ENCODE measurements around the gene AP1M1.

AP1M1 gene

GRCh38 chr19:16226184-16226591 lies 28.5 kb downstream of the AP1M1 start:
- Histone ChIP-seq H3K27ac (no peak overlapping the region), H3K9me3 (no peaks in the 10 kb centered on the region), H3K36me3 (peaks cover 82% of the 10 kb centered on the region), H3K27me3 (no peaks in the 10 kb centered on the region), H3K4me3 (ENCODE audit: low read depth in 1 of 2, low read length in 1 of 2) (no peak overlapping the region), H3K4me1 (ENCODE audit: control insufficient read depth in 1 of 2, insufficient read depth in 1 of 2, low read depth in 1 of 2, low read length in 1 of 2) (peaks cover 0 to 14% of the 10 kb centered on the region in 2 experiments)
- no peak for TF ChIP-seq CTCF (IDR thresholded peaks at IDR 0.05)

GRCh38 chr19:16226878-16227836 lies 29.4 kb downstream of the AP1M1 start:
- Histone ChIP-seq H3K36me3 (peaks cover 90% of the 10 kb centered on the region), H3K4me3 (ENCODE audit: low read depth in 1 of 2, low read length in 1 of 2) (no peak overlapping the region), H3K9me3 (no peaks in the 10 kb centered on the region), H3K4me1 (ENCODE audit: control insufficient read depth in 1 of 2, insufficient read depth in 1 of 2, low read depth in 1 of 2, low read length in 1 of 2) (peaks cover 0 to 14% of the 10 kb centered on the region in 2 experiments), H3K27ac (no peak overlapping the region), H3K27me3 (no peaks in the 10 kb centered on the region)
- no peak for TF ChIP-seq CTCF (IDR thresholded peaks at IDR 0.05)

DNA sequence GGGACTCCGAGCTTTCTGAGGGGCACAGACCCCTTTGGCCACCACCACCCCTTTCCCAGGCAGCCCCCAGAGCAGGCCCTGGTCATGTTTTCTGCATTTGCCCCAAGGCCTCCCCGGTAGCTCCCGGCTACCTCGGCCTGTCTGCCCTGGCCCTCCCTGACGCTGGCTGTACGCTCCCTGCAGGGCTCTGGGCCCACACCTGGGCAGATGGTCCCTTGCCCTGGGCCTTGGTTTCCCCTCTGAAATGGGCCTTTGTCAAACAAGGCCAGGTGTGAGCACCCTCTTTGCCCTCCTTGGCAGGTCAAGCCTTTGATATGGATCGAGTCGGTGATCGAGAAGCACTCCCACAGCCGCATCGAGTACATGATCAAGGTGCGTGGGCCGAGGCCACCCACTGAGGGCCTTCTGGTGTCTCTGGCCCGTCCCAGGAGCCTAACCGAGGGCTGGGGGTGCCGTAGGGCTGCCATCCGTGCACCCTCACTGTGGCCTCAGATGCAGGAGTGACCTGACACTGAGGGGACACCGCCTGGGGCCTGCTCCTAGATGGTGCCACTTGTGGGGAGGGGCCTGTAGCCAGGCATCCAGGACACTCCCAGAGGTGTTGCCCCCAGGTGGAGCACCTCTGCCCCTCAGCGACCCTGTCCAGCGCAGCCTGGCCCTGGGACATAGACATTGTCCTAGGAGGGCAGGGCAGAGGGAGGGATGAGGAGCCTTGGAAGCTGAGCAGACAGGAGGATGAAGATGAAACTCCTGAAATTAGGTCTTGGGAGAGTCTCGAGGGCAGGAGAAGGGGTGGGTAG lies 30.3 kb downstream of the AP1M1 start:
- Histone ChIP-seq H3K9me3 (no peaks in the 10 kb centered on the region), H3K36me3 (peaks cover 93% of the 10 kb centered on the region), H3K4me1 (ENCODE audit: control insufficient read depth in 1 of 2, insufficient read depth in 1 of 2, low read depth in 1 of 2, low read length in 1 of 2) (peaks cover 0 to 14% of the 10 kb centered on the region in 2 experiments), H3K27ac (peak overlapping the region; percentile 10), H3K4me3 (ENCODE audit: low read depth in 1 of 2, low read length in 1 of 2) (no peak overlapping the region), H3K27me3 (no peaks in the 10 kb centered on the region)
- TF ChIP-seq CTCF (IDR thresholded peaks at IDR 0.05) = no peak

DNA sequence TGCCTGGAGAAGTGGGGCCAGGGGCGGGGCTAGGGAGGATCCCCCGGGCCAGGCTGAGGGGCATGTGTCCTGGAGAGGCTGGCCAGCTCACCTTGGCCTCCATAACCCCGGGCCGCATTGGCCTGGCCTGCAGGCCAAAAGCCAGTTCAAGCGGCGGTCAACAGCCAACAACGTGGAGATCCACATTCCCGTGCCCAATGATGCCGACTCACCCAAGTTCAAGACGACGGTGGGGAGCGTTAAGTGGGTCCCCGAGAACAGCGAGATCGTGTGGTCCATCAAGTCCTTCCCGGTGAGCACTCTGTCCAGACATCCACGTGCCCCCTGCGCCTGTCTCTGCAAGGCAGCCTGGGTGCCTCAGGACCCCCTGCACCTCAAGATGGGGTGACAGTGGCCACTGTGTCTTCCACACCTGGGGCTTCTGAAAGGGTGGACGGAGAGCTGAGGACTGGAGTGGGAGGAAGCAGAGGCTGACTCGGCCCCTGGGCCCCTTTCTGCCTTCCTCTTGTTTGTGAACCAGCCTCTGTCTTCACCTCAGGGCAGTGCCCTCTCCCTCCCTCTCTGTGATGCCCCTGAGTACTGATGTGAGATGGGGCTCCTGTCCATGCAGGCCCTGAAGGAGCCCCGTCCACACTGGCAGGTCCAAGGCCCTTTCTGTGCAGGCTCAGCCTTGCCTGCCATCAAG lies 31.1 kb downstream of the AP1M1 start:
- peaks cover 0 to 14% of the 10 kb centered on the region in 2 experiments for H3K4me1 ChIP-seq (ENCODE audit: control insufficient read depth in 1 of 2, insufficient read depth in 1 of 2, low read depth in 1 of 2, low read length in 1 of 2)
- no peak for TF ChIP-seq CTCF (IDR thresholded peaks at IDR 0.05)
- peak overlapping the region; percentile 23 for H3K27ac ChIP-seq
- no peaks in the 10 kb centered on the region for H3K27me3 ChIP-seq
- H3K9me3 ChIP-seq = no peaks in the 10 kb centered on the region
- peaks cover 93% of the 10 kb centered on the region for H3K36me3 ChIP-seq
- H3K4me3 ChIP-seq (ENCODE audit: low read depth in 1 of 2, low read length in 1 of 2) = no peak overlapping the region

- H3K4me3 ChIP-seq (ENCODE audit: low read depth in 1 of 2, low read length in 1 of 2) = no peak overlapping the region
- H3K4me1 ChIP-seq (ENCODE audit: control insufficient read depth in 1 of 2, insufficient read depth in 1 of 2, low read depth in 1 of 2, low read length in 1 of 2) = peaks cover 0 to 14% of the 10 kb centered on the region in 2 experiments
- no peaks in the 10 kb centered on the region for H3K9me3 ChIP-seq
- peaks cover 93% of the 10 kb centered on the region for H3K36me3 ChIP-seq
- H3K27me3 ChIP-seq = no peaks in the 10 kb centered on the region
- TF ChIP-seq CTCF (IDR thresholded peaks at IDR 0.05) = no peak
- H3K27ac ChIP-seq = peak overlapping the region; percentile 23
Measured at GRCh38 chr19:16229322-16229641, 31.6 kb downstream of the AP1M1 start.

Measured in neutrophil (primary cell).